Astrocyte of the cerebellum (primary cell): ENCODE results near the gene KLHL13.

ENCODE experiments used
- DNase-seq: peaks from one replicate; pipeline ENCODE4 v3.0.0-alpha.2; 2011; ENCODE audit warnings: low read depth
- H3K4me3 ChIP-seq: 2 replicates; pipeline ENCODE4 v1.5.1; 2011; ENCODE audit warnings: mild to moderate bottlenecking, low read depth, low read length, moderate library complexity
- CTCF ChIP-seq: IDR thresholded peaks from 2 replicates; pipeline ENCODE4 v1.5.1; 2012; ENCODE audit warnings: low read length, low read depth, moderate library complexity, mild to moderate bottlenecking; ENCODE audit errors: missing control alignments
- in situ Hi-C: cut with HindIII; loops from 2 replicates; pipeline ENCODE4 v1.10.0; 2017; ENCODE audit warnings: low sequenced_read_pairs

The KLHL13 gene

DNA sequence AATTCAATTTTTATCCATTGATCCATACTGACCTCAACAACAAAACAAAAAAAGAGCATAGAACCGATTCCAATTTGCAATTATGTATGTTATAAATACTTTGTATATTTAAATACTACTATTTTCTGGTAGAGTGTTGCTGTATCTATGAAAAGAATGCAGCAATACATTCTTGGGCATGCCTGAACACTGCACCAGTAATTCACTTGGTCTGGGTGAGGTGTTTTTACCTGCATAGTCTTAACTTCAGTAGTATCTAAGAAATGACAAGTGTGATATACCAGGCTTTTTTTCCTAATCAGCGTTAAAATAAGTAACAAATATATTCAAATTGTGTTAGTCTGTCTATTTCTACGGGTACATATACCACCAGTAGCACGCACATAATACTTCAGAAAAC, 120.2 kb downstream of the KLHL13 start:
- DNase-seq = no peak
- no peak for TF ChIP-seq CTCF
- no peak overlapping the region for H3K4me3 ChIP-seq
- in situ Hi-C loops = no loop called here

GRCh38 chrX:117995378-117995777, 121.2 kb downstream of the KLHL13 start:
- no peak for TF ChIP-seq CTCF
- no peak for DNase-seq
- no peak overlapping the region for H3K4me3 ChIP-seq
- in situ Hi-C loops = no loop called here

GRCh38 chrX:117992192-117992723, 124.4 kb downstream of the KLHL13 start:
- no peak overlapping the region for H3K4me3 ChIP-seq
- no peak for DNase-seq
- no peak for TF ChIP-seq CTCF
- in situ Hi-C loops = no loop called here

GRCh38 chrX:117990438-117990837, 126.2 kb downstream of the KLHL13 start:
- no peak overlapping the region for H3K4me3 ChIP-seq
- in situ Hi-C loops = no loop called here
- DNase-seq = no peak
- no peak for TF ChIP-seq CTCF

- no peak for DNase-seq
- TF ChIP-seq CTCF = no peak
- no peak overlapping the region for H3K4me3 ChIP-seq
- in situ Hi-C loops = no loop called here
These were observed 127.1 kb downstream of the KLHL13 start for GRCh38 chrX:117989512-117989911.

GRCh38 chrX:117987373-117987772, 129.2 kb downstream of the KLHL13 start:
- no peak overlapping the region for H3K4me3 ChIP-seq
- in situ Hi-C loops = no loop called here
- no peak for TF ChIP-seq CTCF
- no peak for DNase-seq

DNA sequence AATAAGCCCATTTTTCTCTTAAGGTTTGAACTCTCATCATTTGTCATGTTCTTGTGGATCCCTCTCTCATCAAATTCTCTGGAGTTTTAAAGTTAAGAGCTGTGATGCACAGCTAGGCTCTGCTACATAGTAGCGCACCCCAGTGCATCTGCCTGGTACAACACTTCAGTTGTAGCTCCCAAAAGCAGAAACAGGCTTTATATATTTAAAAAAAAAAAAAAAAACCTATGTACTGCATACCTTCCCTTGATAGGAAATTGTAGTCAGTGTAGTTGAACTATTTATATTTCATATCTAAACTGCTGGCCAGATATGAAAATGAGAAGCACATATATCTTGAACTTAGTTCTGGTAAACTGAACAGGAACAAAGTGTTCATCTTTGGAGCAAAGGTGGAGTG, 131.4 kb downstream of the KLHL13 start:
- DNase-seq = no peak
- H3K4me3 ChIP-seq = no peak overlapping the region
- in situ Hi-C loops = no loop called here
- TF ChIP-seq CTCF = peak; percentile 7
